NCI-H2227 (cell line): ENCODE results near the gene TMEM179.
A peak's percentile ranks its signal among the peaks of the same experiment; 100 is the strongest.
"Not testable (repeated sequence)": the region's sequence is repeated elsewhere in the genome, so short reads cannot be mapped to it uniquely, and the experiment has no call there.

Experiments used
- DNase-seq: peaks from one replicate; lab custom pipeline; 2025; ENCODE audit not compliant: unreplicated experiment; lab: John Stamatoyannopoulos, UW

TMEM179 gene

GRCh38 chr14:104588066-104588857, 16.3 kb downstream of the TMEM179 start:
- DNase-seq: no peak

- no peak for DNase-seq
These were observed 16.9 kb downstream of the TMEM179 start for GRCh38 chr14:104587641-104588040.

- DNase-seq: no peak
These were observed 17.5 kb downstream of the TMEM179 start for GRCh38 chr14:104586832-104587620.

GRCh38 chr14:104585966-104586697, 18.4 kb downstream of the TMEM179 start:
- DNase-seq: no peak

- DNase-seq: peak; percentile 25
These were observed 20.0 kb downstream of the TMEM179 start for GRCh38 chr14:104584557-104584956.

GRCh38 chr14:104583424-104584306, 20.9 kb downstream of the TMEM179 start:
- no peak for DNase-seq

GRCh38 chr14:104582662-104583061, 21.9 kb downstream of the TMEM179 start:
- DNase-seq: no peak

GRCh38 chr14:104582005-104582404, 22.6 kb downstream of the TMEM179 start:
- DNase-seq: no peak

GRCh38 chr14:104581521-104581920, 23.1 kb downstream of the TMEM179 start:
- DNase-seq: no peak

- no peak for DNase-seq
These were observed 23.6 kb downstream of the TMEM179 start for GRCh38 chr14:104580961-104581360.

- DNase-seq: not testable (repeated sequence)
These were observed 24.6 kb downstream of the TMEM179 start for GRCh38 chr14:104579939-104580338.

- no peak for DNase-seq
These were observed 25.1 kb downstream of the TMEM179 start, which contains the start of gene C14orf180 for GRCh38 chr14:104579507-104579906. C14orf180 (plus strand) TSS chr14:104579764; CDS start chr14:104586431, 6,667 bp downstream.

GRCh38 chr14:104578321-104578720, 26.3 kb downstream of the TMEM179 start:
- DNase-seq: no peak

GRCh38 chr14:104577847-104578301, 26.7 kb downstream of the TMEM179 start:
- DNase-seq: no peak

GRCh38 chr14:104577426-104577825, 27.1 kb downstream of the TMEM179 start:
- no peak for DNase-seq

GRCh38 chr14:104576970-104577332, 27.6 kb downstream of the TMEM179 start:
- no peak for DNase-seq

- no peak for DNase-seq
These were observed 28.2 kb downstream of the TMEM179 start for GRCh38 chr14:104576232-104576969.

- no peak for DNase-seq
These were observed 29.5 kb downstream of the TMEM179 start for GRCh38 chr14:104574978-104575583.

GRCh38 chr14:104574536-104574935, 30.0 kb downstream of the TMEM179 start:
- DNase-seq: no peak
